ENCODE results near the gene HPCAL1. TPM values are rescaled to one million over a fixed set of nuclear protein-coding genes. Genes with fewer than 3 reads are reported as not detected.
"Not testable (repeated sequence)": the region's sequence is repeated elsewhere in the genome, so short reads cannot be mapped to it uniquely, and the experiment has no call there.

HPCAL1 gene
- total and polyA plus RNA-seq, 2 experiments from 2014 or later = 8.3 to 25.4 TPM

DNA sequence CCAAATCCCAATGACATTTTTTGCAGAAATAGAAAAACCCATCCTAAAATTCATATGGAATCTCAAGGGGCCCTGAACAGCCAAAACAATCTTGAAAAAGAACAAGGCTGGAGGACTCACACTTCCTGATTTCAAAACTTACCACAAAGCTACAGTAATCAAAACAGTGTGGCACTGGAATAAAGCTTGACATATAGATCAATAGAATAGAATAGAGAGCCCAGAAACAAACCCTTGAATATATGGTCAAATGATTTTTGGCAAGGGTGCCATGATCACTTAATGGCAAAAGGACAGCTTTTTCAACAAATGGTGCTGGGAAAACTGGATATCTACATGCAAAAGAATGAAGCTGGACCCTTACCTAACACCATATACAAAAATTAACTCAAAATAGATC is 3.9 kb upstream of the HPCAL1 start:
- H3K9me2 ChIP-seq (ENCODE audit: insufficient read depth); ATAC-seq; H3K79me2 ChIP-seq (replicated peaks; ENCODE audit: insufficient read depth); H2AFZ ChIP-seq; H3K4me2 ChIP-seq; H3K27ac ChIP-seq (ENCODE audit: low read depth); H3F3A ChIP-seq (replicated peaks; ENCODE audit: low read depth); H3K36me3 ChIP-seq (ENCODE audit: insufficient read depth); H3K4me3 Mint-ChIP-seq; H3K9me3 Mint-ChIP-seq; H3K27me3 ChIP-seq (ENCODE audit: insufficient read depth); H3K27ac Mint-ChIP-seq; H4K20me1 ChIP-seq (replicated peaks; ENCODE audit: insufficient read depth); H3K4me3 ChIP-seq; H3K36me3 Mint-ChIP-seq (ENCODE audit: low read depth); DNase-seq (ENCODE audit: low spot score): not testable (repeated sequence)
- H3K27me3 Mint-ChIP-seq (ENCODE audit: insufficient read depth, low read depth, poor library complexity) = peaks cover 18% of the 10 kb centered on the region
- H3K4me1 ChIP-seq (ENCODE audit: insufficient read depth) = peaks cover 15% of the 10 kb centered on the region; the same call in 1 of the 2 replicates
- peaks cover 30% of the 10 kb centered on the region for H3K4me1 Mint-ChIP-seq

DNA sequence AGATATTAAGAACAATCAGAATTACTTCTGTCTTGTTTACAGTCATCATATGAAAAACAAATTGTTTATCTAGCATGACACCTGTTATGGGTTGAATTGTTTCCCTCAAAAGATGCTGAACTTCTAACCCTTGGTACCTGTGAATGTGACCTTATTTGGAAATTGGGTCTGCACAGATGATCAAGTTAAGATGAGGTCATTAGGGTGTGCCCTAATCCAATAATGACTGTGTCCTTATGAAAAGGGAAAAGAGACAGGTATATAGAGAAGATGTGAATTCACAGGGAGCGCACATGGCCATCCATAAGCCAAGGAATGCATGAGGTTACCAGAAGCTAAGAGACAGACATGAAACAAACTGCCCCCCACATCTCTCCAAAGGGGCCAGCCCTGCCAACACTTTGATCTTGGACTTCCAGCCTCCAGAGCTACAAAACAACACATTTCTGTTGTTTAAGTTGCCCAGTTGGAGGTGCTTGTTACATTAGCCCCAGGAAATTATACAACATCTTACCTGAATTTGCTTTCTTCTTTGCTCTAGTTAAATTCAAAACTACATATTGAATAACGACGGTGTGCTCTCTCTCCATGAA is 2.3 kb upstream of the HPCAL1 start:
- no peaks in the 10 kb centered on the region for H3F3A ChIP-seq (replicated peaks; ENCODE audit: low read depth)
- peaks cover 25% of the 10 kb centered on the region for H3K27me3 ChIP-seq (ENCODE audit: insufficient read depth)
- Mint-ChIP-seq H3K4me3 (no peak overlapping the region), H3K4me1 (peaks cover 35% of the 10 kb centered on the region), H3K27ac (no peak overlapping the region), H3K9me3 (no peaks in the 10 kb centered on the region; the same call in 2 of the 3 replicates), H3K27me3 (ENCODE audit: insufficient read depth, low read depth, poor library complexity) (peaks cover 33% of the 10 kb centered on the region), H3K36me3 (ENCODE audit: low read depth) (no peaks in the 10 kb centered on the region)
- H3K4me2 ChIP-seq = no peak overlapping the region
- no peaks in the 10 kb centered on the region for H3K36me3 ChIP-seq (ENCODE audit: insufficient read depth)
- ATAC-seq (no peak), DNase-seq (ENCODE audit: low spot score) (no peak)
- no peak overlapping the region for H3K27ac ChIP-seq (ENCODE audit: low read depth)
- H3K9me2 ChIP-seq (ENCODE audit: insufficient read depth) = 0 out of 2 replicates have a peak, but pooled peaks cover 4% of the 10 kb centered on the region
- H4K20me1 ChIP-seq (replicated peaks; ENCODE audit: insufficient read depth) = peaks cover 6% of the 10 kb centered on the region
- H2AFZ ChIP-seq = no peak overlapping the region
- no peak overlapping the region for H3K4me3 ChIP-seq
- no peaks in the 10 kb centered on the region; the same call in 1 of the 2 replicates for H3K79me2 ChIP-seq (replicated peaks; ENCODE audit: insufficient read depth)
- H3K4me1 ChIP-seq (ENCODE audit: insufficient read depth) = peaks cover 19% of the 10 kb centered on the region; the same call in 1 of the 2 replicates
- TF ChIP-seq EZH2 (IDR thresholded peaks at IDR 0.05; ENCODE audit: low read depth, unreplicated experiment) (no peak), POLR2AphosphoS5 (IDR thresholded peaks at IDR 0.05; ENCODE audit: low read depth) (no peak), ZNF331 (CRISPR knock-in tag; IDR thresholded peaks at IDR 0.05; ENCODE audit: low read depth) (no peak), ZNF114 (CRISPR knock-in tag; IDR thresholded peaks at IDR 0.05) (no peak), STAT1 (IDR thresholded peaks at IDR 0.05; ENCODE audit: unreplicated experiment) (no peak), NANOG (IDR thresholded peaks at IDR 0.05; ENCODE audit: borderline replicate concordance) (no peak), JUNB (IDR thresholded peaks at IDR 0.05; ENCODE audit: unreplicated experiment) (no peak), EZH2phosphoT487 (IDR thresholded peaks at IDR 0.05; ENCODE audit: unreplicated experiment) (no peak), CREB1 (CRISPR knock-in tag; IDR thresholded peaks at IDR 0.05; ENCODE audit: low read depth) (no peak)
- TF ChIP-seq, protein P1, sequence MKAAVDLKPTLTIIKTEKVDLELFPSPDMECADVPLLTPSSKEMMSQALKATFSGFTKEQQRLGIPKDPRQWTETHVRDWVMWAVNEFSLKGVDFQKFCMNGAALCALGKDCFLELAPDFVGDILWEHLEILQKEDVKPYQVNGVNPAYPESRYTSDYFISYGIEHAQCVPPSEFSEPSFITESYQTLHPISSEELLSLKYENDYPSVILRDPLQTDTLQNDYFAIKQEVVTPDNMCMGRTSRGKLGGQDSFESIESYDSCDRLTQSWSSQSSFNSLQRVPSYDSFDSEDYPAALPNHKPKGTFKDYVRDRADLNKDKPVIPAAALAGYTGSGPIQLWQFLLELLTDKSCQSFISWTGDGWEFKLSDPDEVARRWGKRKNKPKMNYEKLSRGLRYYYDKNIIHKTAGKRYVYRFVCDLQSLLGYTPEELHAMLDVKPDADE (IDR thresholded peaks at IDR 0.05) = no peak
- TF ChIP-seq, protein P2, sequence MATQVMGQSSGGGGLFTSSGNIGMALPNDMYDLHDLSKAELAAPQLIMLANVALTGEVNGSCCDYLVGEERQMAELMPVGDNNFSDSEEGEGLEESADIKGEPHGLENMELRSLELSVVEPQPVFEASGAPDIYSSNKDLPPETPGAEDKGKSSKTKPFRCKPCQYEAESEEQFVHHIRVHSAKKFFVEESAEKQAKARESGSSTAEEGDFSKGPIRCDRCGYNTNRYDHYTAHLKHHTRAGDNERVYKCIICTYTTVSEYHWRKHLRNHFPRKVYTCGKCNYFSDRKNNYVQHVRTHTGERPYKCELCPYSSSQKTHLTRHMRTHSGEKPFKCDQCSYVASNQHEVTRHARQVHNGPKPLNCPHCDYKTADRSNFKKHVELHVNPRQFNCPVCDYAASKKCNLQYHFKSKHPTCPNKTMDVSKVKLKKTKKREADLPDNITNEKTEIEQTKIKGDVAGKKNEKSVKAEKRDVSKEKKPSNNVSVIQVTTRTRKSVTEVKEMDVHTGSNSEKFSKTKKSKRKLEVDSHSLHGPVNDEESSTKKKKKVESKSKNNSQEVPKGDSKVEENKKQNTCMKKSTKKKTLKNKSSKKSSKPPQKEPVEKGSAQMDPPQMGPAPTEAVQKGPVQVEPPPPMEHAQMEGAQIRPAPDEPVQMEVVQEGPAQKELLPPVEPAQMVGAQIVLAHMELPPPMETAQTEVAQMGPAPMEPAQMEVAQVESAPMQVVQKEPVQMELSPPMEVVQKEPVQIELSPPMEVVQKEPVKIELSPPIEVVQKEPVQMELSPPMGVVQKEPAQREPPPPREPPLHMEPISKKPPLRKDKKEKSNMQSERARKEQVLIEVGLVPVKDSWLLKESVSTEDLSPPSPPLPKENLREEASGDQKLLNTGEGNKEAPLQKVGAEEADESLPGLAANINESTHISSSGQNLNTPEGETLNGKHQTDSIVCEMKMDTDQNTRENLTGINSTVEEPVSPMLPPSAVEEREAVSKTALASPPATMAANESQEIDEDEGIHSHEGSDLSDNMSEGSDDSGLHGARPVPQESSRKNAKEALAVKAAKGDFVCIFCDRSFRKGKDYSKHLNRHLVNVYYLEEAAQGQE (IDR thresholded peaks at IDR 0.05; ENCODE audit: unreplicated experiment) = no peak
- TF ChIP-seq, protein P3, sequence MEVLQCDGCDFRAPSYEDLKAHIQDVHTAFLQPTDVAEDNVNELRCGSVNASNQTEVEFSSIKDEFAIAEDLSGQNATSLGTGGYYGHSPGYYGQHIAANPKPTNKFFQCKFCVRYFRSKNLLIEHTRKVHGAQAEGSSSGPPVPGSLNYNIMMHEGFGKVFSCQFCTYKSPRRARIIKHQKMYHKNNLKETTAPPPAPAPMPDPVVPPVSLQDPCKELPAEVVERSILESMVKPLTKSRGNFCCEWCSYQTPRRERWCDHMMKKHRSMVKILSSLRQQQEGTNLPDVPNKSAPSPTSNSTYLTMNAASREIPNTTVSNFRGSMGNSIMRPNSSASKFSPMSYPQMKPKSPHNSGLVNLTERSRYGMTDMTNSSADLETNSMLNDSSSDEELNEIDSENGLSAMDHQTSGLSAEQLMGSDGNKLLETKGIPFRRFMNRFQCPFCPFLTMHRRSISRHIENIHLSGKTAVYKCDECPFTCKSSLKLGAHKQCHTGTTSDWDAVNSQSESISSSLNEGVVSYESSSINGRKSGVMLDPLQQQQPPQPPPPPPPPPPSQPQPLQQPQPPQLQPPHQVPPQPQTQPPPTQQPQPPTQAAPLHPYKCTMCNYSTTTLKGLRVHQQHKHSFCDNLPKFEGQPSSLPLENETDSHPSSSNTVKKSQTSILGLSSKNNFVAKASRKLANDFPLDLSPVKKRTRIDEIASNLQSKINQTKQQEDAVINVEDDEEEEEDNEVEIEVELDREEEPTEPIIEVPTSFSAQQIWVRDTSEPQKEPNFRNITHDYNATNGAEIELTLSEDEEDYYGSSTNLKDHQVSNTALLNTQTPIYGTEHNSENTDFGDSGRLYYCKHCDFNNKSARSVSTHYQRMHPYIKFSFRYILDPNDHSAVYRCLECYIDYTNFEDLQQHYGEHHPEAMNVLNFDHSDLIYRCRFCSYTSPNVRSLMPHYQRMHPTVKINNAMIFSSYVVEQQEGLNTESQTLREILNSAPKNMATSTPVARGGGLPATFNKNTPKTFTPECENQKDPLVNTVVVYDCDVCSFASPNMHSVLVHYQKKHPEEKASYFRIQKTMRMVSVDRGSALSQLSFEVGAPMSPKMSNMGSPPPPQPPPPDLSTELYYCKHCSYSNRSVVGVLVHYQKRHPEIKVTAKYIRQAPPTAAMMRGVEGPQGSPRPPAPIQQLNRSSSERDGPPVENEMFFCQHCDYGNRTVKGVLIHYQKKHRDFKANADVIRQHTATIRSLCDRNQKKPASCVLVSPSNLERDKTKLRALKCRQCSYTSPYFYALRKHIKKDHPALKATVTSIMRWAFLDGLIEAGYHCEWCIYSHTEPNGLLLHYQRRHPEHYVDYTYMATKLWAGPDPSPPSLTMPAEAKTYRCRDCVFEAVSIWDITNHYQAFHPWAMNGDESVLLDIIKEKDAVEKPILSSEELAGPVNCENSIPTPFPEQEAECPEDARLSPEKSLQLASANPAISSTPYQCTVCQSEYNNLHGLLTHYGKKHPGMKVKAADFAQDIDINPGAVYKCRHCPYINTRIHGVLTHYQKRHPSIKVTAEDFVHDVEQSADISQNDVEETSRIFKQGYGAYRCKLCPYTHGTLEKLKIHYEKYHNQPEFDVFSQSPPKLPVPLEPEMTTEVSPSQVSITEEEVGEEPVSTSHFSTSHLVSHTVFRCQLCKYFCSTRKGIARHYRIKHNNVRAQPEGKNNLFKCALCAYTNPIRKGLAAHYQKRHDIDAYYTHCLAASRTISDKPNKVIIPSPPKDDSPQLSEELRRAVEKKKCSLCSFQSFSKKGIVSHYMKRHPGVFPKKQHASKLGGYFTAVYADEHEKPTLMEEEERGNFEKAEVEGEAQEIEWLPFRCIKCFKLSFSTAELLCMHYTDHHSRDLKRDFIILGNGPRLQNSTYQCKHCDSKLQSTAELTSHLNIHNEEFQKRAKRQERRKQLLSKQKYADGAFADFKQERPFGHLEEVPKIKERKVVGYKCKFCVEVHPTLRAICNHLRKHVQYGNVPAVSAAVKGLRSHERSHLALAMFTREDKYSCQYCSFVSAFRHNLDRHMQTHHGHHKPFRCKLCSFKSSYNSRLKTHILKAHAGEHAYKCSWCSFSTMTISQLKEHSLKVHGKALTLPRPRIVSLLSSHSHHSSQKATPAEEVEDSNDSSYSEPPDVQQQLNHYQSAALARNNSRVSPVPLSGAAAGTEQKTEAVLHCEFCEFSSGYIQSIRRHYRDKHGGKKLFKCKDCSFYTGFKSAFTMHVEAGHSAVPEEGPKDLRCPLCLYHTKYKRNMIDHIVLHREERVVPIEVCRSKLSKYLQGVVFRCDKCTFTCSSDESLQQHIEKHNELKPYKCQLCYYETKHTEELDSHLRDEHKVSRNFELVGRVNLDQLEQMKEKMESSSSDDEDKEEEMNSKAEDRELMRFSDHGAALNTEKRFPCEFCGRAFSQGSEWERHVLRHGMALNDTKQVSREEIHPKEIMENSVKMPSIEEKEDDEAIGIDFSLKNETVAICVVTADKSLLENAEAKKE (CRISPR knock-in tag; IDR thresholded peaks at IDR 0.05) = no peak

Measured in GM23338 (cell line).